Transverse colon (tissue), 4 donors: Measurements from ENCODE around the gene TNFAIP6.

Experiments used
- CTCF ChIP-seq, 5 experiments: fragments of 200-600 bp in 3 of 5; fragments of 450-650 bp in 2 of 5; sonication (generic) in 3 of 5; IDR thresholded peaks; 1 replicate in 2 of 5; 2 replicates in 3 of 5; pipeline ENCODE4 v1.5.1; 2016 to 2017; ENCODE audit warnings: antibody characterized with exemption in 5 of 5, inconsistent platforms in 3 of 5, mild to moderate bottlenecking in 2 of 5, moderate library complexity in 1 of 5
- POLR2AphosphoS5 ChIP-seq, 3 donors: sonication (generic); formaldehyde crosslinking; IDR thresholded peaks; one replicate each; pipeline ENCODE4 v1.6.1; 2016; ENCODE audit warnings: antibody characterized with exemption in 3 of 3

GRCh38 chr2:151315381-151315903 is 42.0 kb upstream of the TNFAIP6 start:
- TF ChIP-seq CTCF (IDR thresholded peaks at IDR 0.05) (no peak), POLR2AphosphoS5 (IDR thresholded peaks at IDR 0.05) (no peak)
